ENCODE data around the gene TENM4. TPM values are rescaled to one million over a fixed set of nuclear protein-coding genes. Genes with fewer than 3 reads are reported as not detected.

TENM4 gene
- polyA plus RNA-seq, 1 donor from 2014 or later = 16.8 TPM

GRCh38 chr11:78807351-78807750, 633.5 kb downstream of the TENM4 start:
- H3K9ac ChIP-seq (ENCODE audit: low read length) = no peak overlapping the region
- peaks cover 5% of the 10 kb centered on the region for H3K36me3 ChIP-seq (ENCODE audit: insufficient read depth, low read length)
- H3K4me2 ChIP-seq (ENCODE audit: low read length) = no peak overlapping the region
- no peaks in the 10 kb centered on the region for H3F3A ChIP-seq (ENCODE audit: insufficient read depth, low read length, poor library complexity, severe bottlenecking)
- no peak for TF ChIP-seq TAF1 (IDR thresholded peaks at IDR 0.05; ENCODE audit: low read depth)
- no peak for TF ChIP-seq RAD21 (conservative IDR thresholded peaks at IDR 0.05)
- TF ChIP-seq REST (IDR thresholded peaks at IDR 0.05; ENCODE audit: borderline replicate concordance) = no peak
- no peak for TF ChIP-seq EZH2 (IDR thresholded peaks at IDR 0.05; ENCODE audit: borderline replicate concordance, insufficient read depth, low read length, poor library complexity, severe bottlenecking)
- no peak for TF ChIP-seq POLR2AphosphoS5 (IDR thresholded peaks at IDR 0.05)
- no peak for TF ChIP-seq CTCF (IDR thresholded peaks at IDR 0.05; ENCODE audit: poor library complexity, severe bottlenecking)
- TF ChIP-seq SMC3 (conservative IDR thresholded peaks at IDR 0.05; ENCODE audit: poor library complexity) = no peak
- no peak for TF ChIP-seq EP300 (conservative IDR thresholded peaks at IDR 0.05; ENCODE audit: poor library complexity, severe bottlenecking)
- no peak for TF ChIP-seq MXI1 (conservative IDR thresholded peaks at IDR 0.05; ENCODE audit: poor library complexity, severe bottlenecking)
- no peak overlapping the region for H3K27ac ChIP-seq (ENCODE audit: low read length)
- H2AFZ ChIP-seq (ENCODE audit: low read depth, low read length) = no peak overlapping the region
- no peaks in the 10 kb centered on the region for H3K79me2 ChIP-seq (replicated peaks; ENCODE audit: insufficient read depth, low read length)
- H3K4me3 ChIP-seq (ENCODE audit: low read length) = no peak overlapping the region
- H3K9me2 ChIP-seq (ENCODE audit: insufficient read depth, low read length) = no peaks in the 10 kb centered on the region
- no peaks in the 10 kb centered on the region for H3K9me3 ChIP-seq (ENCODE audit: low read length)
- H3K27me3 ChIP-seq (ENCODE audit: insufficient read depth, low read depth, low read length) = no peaks in the 10 kb centered on the region
- no peaks in the 10 kb centered on the region for H4K20me1 ChIP-seq (ENCODE audit: insufficient read depth)

GRCh38 chr11:78806214-78807004, 634.4 kb downstream of the TENM4 start:
- Histone ChIP-seq H3K9ac (ENCODE audit: low read length) (no peak overlapping the region), H3K79me2 (replicated peaks; ENCODE audit: insufficient read depth, low read length) (no peaks in the 10 kb centered on the region), H3K36me3 (ENCODE audit: insufficient read depth, low read length) (peaks cover 5% of the 10 kb centered on the region), H3K9me2 (ENCODE audit: insufficient read depth, low read length) (no peaks in the 10 kb centered on the region), H3K4me2 (ENCODE audit: low read length) (no peak overlapping the region), H3K9me3 (ENCODE audit: low read length) (no peaks in the 10 kb centered on the region), H3F3A (ENCODE audit: insufficient read depth, low read length, poor library complexity, severe bottlenecking) (no peaks in the 10 kb centered on the region), H3K27ac (ENCODE audit: low read length) (no peak overlapping the region), H2AFZ (ENCODE audit: low read depth, low read length) (no peak overlapping the region), H3K4me3 (ENCODE audit: low read length) (no peak overlapping the region), H3K27me3 (ENCODE audit: insufficient read depth, low read depth, low read length) (no peaks in the 10 kb centered on the region), H4K20me1 (ENCODE audit: insufficient read depth) (no peaks in the 10 kb centered on the region)
- TF ChIP-seq CTCF (IDR thresholded peaks at IDR 0.05; ENCODE audit: poor library complexity, severe bottlenecking) = no peak
- TF ChIP-seq POLR2AphosphoS5 (IDR thresholded peaks at IDR 0.05) = no peak
- TF ChIP-seq EP300 (conservative IDR thresholded peaks at IDR 0.05; ENCODE audit: poor library complexity, severe bottlenecking) = no peak
- TF ChIP-seq EZH2 (IDR thresholded peaks at IDR 0.05; ENCODE audit: borderline replicate concordance, insufficient read depth, low read length, poor library complexity, severe bottlenecking) = no peak
- no peak for TF ChIP-seq RAD21 (conservative IDR thresholded peaks at IDR 0.05)
- no peak for TF ChIP-seq REST (IDR thresholded peaks at IDR 0.05; ENCODE audit: borderline replicate concordance)
- TF ChIP-seq MXI1 (conservative IDR thresholded peaks at IDR 0.05; ENCODE audit: poor library complexity, severe bottlenecking) = no peak
- TF ChIP-seq SMC3 (conservative IDR thresholded peaks at IDR 0.05; ENCODE audit: poor library complexity) = no peak
- no peak for TF ChIP-seq TAF1 (IDR thresholded peaks at IDR 0.05; ENCODE audit: low read depth)
